NOMO-1 treated with DMSO at 0.1 percent for 48 hours (cell line): ENCODE results near the gene POU4F1.

Experiments used
- DNase-seq: peaks from one replicate; lab custom pipeline; 2025; ENCODE audit not compliant: unreplicated experiment; lab: John Stamatoyannopoulos, UW

POU4F1 gene

GRCh38 chr13:78593652-78594455 is 9.5 kb downstream of the POU4F1 start:
- no peak for DNase-seq

- DNase-seq, result no peak
Observed at GRCh38 chr13:78593129-78593528, 10.2 kb downstream of the POU4F1 start.

- DNase-seq, result no peak
Observed at GRCh38 chr13:78592584-78592983, 10.8 kb downstream of the POU4F1 start.

GRCh38 chr13:78589206-78589605 is 14.1 kb downstream of the POU4F1 start:
- DNase-seq, result peak; percentile 48

GRCh38 chr13:78587395-78587794 is 16.0 kb downstream of the POU4F1 start:
- DNase-seq, result no peak

- DNase-seq, result no peak
Observed at GRCh38 chr13:78586706-78587105, 16.6 kb downstream of the POU4F1 start.

- DNase-seq, result peak; percentile 74
Observed at GRCh38 chr13:78576261-78576660, 27.1 kb downstream of the POU4F1 start.

- DNase-seq, result no peak
Observed at GRCh38 chr13:78572459-78572858, 30.9 kb downstream of the POU4F1 start.

GRCh38 chr13:78569029-78569428 is 34.3 kb downstream of the POU4F1 start:
- DNase-seq, result no peak

GRCh38 chr13:78566631-78567030 is 36.7 kb downstream of the POU4F1 start:
- DNase-seq, result no peak

GRCh38 chr13:78562237-78562889 is 41.0 kb downstream of the POU4F1 start:
- peak; percentile 20 for DNase-seq
